NCI-H82 (cell line): ENCODE data around the gene LDLRAP1.
"Not testable (repeated sequence)": the region's sequence is repeated elsewhere in the genome, so short reads cannot be mapped to it uniquely, and the experiment has no call there.

Experiments
- DNase-seq: peaks from one replicate; lab custom pipeline; 2025; lab: John Stamatoyannopoulos, UW

Gene LDLRAP1

GRCh38 chr1:25577134-25577920, 33.9 kb downstream of the LDLRAP1 start:
- DNase-seq, result peak; percentile 19

- peak; percentile 99 for DNase-seq
Measured at GRCh38 chr1:25579292-25580252, 36.2 kb downstream of the LDLRAP1 start.

- peak; percentile 60 for DNase-seq
Measured at GRCh38 chr1:25580927-25581326, 37.5 kb downstream of the LDLRAP1 start.

- peak; percentile 27 for DNase-seq
Measured at GRCh38 chr1:25581764-25582163, 38.4 kb downstream of the LDLRAP1 start.

GRCh38 chr1:25583519-25584370, 40.3 kb downstream of the LDLRAP1 start:
- DNase-seq, result no peak

- DNase-seq, result peak; percentile 83
Measured at GRCh38 chr1:25586181-25586588, 42.8 kb downstream of the LDLRAP1 start.

GRCh38 chr1:25587290-25587689, 43.9 kb downstream of the LDLRAP1 start:
- DNase-seq, result no peak

GRCh38 chr1:25588224-25588623, 44.8 kb downstream of the LDLRAP1 start:
- not testable (repeated sequence) for DNase-seq

GRCh38 chr1:25588786-25589185, 45.4 kb downstream of the LDLRAP1 start:
- not testable (repeated sequence) for DNase-seq

- no peak for DNase-seq
Measured at GRCh38 chr1:25590096-25590824, 46.9 kb downstream of the LDLRAP1 start.

- no peak for DNase-seq
Measured at GRCh38 chr1:25593861-25594260, 50.5 kb downstream of the LDLRAP1 start.

GRCh38 chr1:25594971-25595370, 51.6 kb downstream of the LDLRAP1 start:
- DNase-seq, result peak; percentile 83

GRCh38 chr1:25596641-25597040, 53.2 kb downstream of the LDLRAP1 start:
- not testable (repeated sequence) for DNase-seq

GRCh38 chr1:25598879-25599278, 55.5 kb downstream of the LDLRAP1 start:
- no peak for DNase-seq

- DNase-seq, result no peak
Measured at GRCh38 chr1:25599969-25600610, 56.7 kb downstream of the LDLRAP1 start.

- DNase-seq, result peak; percentile 26
Measured at GRCh38 chr1:25600971-25601699, 57.7 kb downstream of the LDLRAP1 start.

- DNase-seq, result not testable (repeated sequence)
Measured at GRCh38 chr1:25603779-25604538, 60.6 kb downstream of the LDLRAP1 start.

- no peak for DNase-seq
Measured at GRCh38 chr1:25607123-25607522, 63.7 kb downstream of the LDLRAP1 start.
